ENCODE results near the gene ABLIM3. TPM values are rescaled to one million over a fixed set of nuclear protein-coding genes. Genes with fewer than 3 reads are reported as not detected.

The ABLIM3 gene
- total RNA-seq, 3 donors from 2014 or later: 26.3 to 61.9 (median 57.4) TPM

- H3K36me3 ChIP-seq: no peaks in the 10 kb centered on the region
- no peak for TF ChIP-seq POLR2AphosphoS5 (IDR thresholded peaks at IDR 0.05)
- no peak for TF ChIP-seq POLR2A (IDR thresholded peaks at IDR 0.05)
- TF ChIP-seq, protein P1, sequence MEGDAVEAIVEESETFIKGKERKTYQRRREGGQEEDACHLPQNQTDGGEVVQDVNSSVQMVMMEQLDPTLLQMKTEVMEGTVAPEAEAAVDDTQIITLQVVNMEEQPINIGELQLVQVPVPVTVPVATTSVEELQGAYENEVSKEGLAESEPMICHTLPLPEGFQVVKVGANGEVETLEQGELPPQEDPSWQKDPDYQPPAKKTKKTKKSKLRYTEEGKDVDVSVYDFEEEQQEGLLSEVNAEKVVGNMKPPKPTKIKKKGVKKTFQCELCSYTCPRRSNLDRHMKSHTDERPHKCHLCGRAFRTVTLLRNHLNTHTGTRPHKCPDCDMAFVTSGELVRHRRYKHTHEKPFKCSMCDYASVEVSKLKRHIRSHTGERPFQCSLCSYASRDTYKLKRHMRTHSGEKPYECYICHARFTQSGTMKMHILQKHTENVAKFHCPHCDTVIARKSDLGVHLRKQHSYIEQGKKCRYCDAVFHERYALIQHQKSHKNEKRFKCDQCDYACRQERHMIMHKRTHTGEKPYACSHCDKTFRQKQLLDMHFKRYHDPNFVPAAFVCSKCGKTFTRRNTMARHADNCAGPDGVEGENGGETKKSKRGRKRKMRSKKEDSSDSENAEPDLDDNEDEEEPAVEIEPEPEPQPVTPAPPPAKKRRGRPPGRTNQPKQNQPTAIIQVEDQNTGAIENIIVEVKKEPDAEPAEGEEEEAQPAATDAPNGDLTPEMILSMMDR (IDR thresholded peaks at IDR 0.05): no peak
- H3K27ac ChIP-seq: no peak overlapping the region
- no peak for DNase-seq (ENCODE audit: low spot score in 2 of 2)
- H3K9me3 ChIP-seq: no peaks in the 10 kb centered on the region
- no peaks in the 10 kb centered on the region for H3K4me1 ChIP-seq
- H3K4me3 ChIP-seq: no peak overlapping the region
- intact Hi-C loops (cut with DNase I; ENCODE audit: low total_unique reads): no loop called here
- no peaks in the 10 kb centered on the region for H3K27me3 ChIP-seq
Observed at GRCh38 chr5:149118463-149118862, 22.8 kb upstream of the ABLIM3 start.

DNA sequence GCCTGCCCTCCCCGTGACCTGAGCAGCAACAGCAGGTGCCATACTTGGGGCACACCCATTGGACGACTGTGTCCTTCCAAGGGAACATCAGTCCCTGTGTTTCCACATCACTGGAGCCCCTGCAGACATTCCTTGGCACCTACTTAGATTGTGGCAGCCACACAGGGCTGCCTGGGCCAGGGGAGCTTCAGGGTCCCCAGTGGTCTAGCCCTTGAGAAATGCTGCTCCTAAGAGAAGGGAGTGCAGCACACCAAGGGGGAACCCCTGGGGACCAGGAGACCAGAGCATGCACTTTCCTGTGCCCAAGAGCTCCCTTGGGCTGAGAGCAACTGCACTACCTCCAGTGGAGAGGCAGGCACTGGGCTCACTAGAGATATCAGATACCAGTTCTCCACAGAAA, 20.1 kb upstream of the ABLIM3 start:
- DNase-seq (ENCODE audit: low spot score in 2 of 2): no peak
- H3K4me1 ChIP-seq: no peaks in the 10 kb centered on the region
- TF ChIP-seq POLR2A (IDR thresholded peaks at IDR 0.05) (no peak), POLR2AphosphoS5 (IDR thresholded peaks at IDR 0.05) (no peak)
- TF ChIP-seq, protein P1 (IDR thresholded peaks at IDR 0.05): no peak
- intact Hi-C loops (cut with DNase I; ENCODE audit: low total_unique reads): no loop called here
- no peaks in the 10 kb centered on the region for H3K27me3 ChIP-seq
- H3K4me3 ChIP-seq: no peak overlapping the region
- H3K36me3 ChIP-seq: no peaks in the 10 kb centered on the region
- no peaks in the 10 kb centered on the region for H3K9me3 ChIP-seq
- no peak overlapping the region for H3K27ac ChIP-seq

GRCh38 chr5:149123211-149123610, 18.1 kb upstream of the ABLIM3 start:
- H3K9me3 ChIP-seq: no peaks in the 10 kb centered on the region
- no peak overlapping the region for H3K4me3 ChIP-seq
- no peak for TF ChIP-seq POLR2A (IDR thresholded peaks at IDR 0.05)
- TF ChIP-seq, protein P1 (IDR thresholded peaks at IDR 0.05): no peak
- no peak for TF ChIP-seq POLR2AphosphoS5 (IDR thresholded peaks at IDR 0.05)

DNA sequence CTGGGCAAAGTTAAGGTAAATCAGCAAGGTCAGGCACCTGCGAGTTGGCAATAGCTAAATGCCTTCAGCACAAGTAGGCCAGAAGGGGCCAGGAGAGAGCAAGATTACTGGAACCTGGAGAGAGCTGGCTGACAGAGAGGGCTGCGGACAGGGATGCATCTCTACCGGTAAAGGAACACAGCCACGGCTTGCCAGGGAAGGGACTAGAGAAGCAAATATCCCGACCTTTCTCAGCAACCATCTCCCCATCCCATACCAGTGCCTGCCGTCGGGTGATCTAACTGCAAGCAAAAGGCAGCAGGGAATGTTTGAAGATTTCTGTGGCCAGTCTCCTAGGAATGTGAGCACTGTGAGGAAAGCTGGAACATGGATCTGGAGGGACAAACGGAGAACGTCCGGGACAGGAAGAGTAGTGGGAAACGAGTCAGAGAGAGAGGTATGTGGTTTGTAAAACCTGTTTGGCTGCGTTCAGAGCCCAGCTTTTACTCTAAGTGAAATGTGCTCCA, 15.9 kb upstream of the ABLIM3 start:
- intact Hi-C loops (cut with DNase I; ENCODE audit: low total_unique reads): no loop called here
- no peak for TF ChIP-seq POLR2A (IDR thresholded peaks at IDR 0.05)
- TF ChIP-seq POLR2AphosphoS5 (IDR thresholded peaks at IDR 0.05): peak in 1 of 3 donors; percentile 20
- TF ChIP-seq, protein P1 (IDR thresholded peaks at IDR 0.05): peak in 1 of 3 donors; percentile 41

More at GRCh38 chr5:149123211-149123610, 18.1 kb upstream of the ABLIM3 start:
- H3K4me1 ChIP-seq: no peaks in the 10 kb centered on the region
- no peak for DNase-seq (ENCODE audit: low spot score in 2 of 2)
- H3K27me3 ChIP-seq: no peaks in the 10 kb centered on the region
- no peak overlapping the region for H3K27ac ChIP-seq
- intact Hi-C loops (cut with DNase I; ENCODE audit: low total_unique reads): no loop called here
- no peaks in the 10 kb centered on the region for H3K36me3 ChIP-seq

GRCh38 chr5:149126906-149127305, 14.4 kb upstream of the ABLIM3 start:
- intact Hi-C loops (cut with DNase I; ENCODE audit: low total_unique reads): no loop called here
- Histone ChIP-seq H3K4me1 (no peaks in the 10 kb centered on the region), H3K27ac (no peak overlapping the region), H3K36me3 (no peaks in the 10 kb centered on the region), H3K4me3 (no peak overlapping the region), H3K27me3 (no peaks in the 10 kb centered on the region), H3K9me3 (no peaks in the 10 kb centered on the region)
- TF ChIP-seq POLR2AphosphoS5 (IDR thresholded peaks at IDR 0.05) (no peak), POLR2A (IDR thresholded peaks at IDR 0.05) (no peak)
- TF ChIP-seq, protein P1 (IDR thresholded peaks at IDR 0.05): no peak
- DNase-seq (ENCODE audit: low spot score in 2 of 2): no peak

More for the DNA sequence above, 15.9 kb upstream of the ABLIM3 start:
- Histone ChIP-seq H3K27ac (peak overlapping the region; percentile 60 to 77), H3K9me3 (no peaks in the 10 kb centered on the region), H3K4me3 (peak overlapping the region in 2 of 3 donors; percentile 30 to 49), H3K27me3 (no peaks in the 10 kb centered on the region), H3K36me3 (no peaks in the 10 kb centered on the region), H3K4me1 (no peaks in the 10 kb centered on the region)
- peak in 1 of 2 donors; percentile 45 for DNase-seq (ENCODE audit: low spot score in 2 of 2)

Data from breast epithelium (tissue), 4 donors.